Fibroblast of lung (primary cell): ENCODE measurements around the gene MCEMP1. TPM values are rescaled to one million over a fixed set of nuclear protein-coding genes. Genes with fewer than 3 reads are reported as not detected.

Experiments used
- DNase-seq, 2 donors: peaks; one replicate each; pipeline versions ENCODE4 v3.0.0 to v3.0.0-alpha.2; 2010; ENCODE audit warnings: low read depth in 2 of 2
- H2AFZ ChIP-seq: 2 replicates; pipeline ENCODE4 v1.5.1; 2012; ENCODE audit warnings: low read length, control low read depth, inconsistent platforms
- H3K27ac ChIP-seq: 2 replicates; pipeline ENCODE4 v1.5.1; 2011; ENCODE audit warnings: low read length, control low read depth; ENCODE audit not compliant: insufficient read depth
- H3K27me3 ChIP-seq: 2 replicates; pipeline ENCODE4 v1.5.1; 2011; ENCODE audit warnings: mild to moderate bottlenecking, low read length; ENCODE audit not compliant: control insufficient read depth, insufficient read depth
- H3K36me3 ChIP-seq: 2 replicates; pipeline ENCODE4 v1.5.1; 2011; ENCODE audit warnings: low read length; ENCODE audit not compliant: control insufficient read depth, insufficient read depth
- H3K4me1 ChIP-seq: 2 replicates; pipeline ENCODE4 v1.5.1; 2011; ENCODE audit warnings: low read length; ENCODE audit not compliant: control insufficient read depth, insufficient read depth; ENCODE audit errors: extremely low read depth
- H3K4me2 ChIP-seq: 2 replicates; pipeline ENCODE4 v1.5.1; 2011; ENCODE audit warnings: low read length, control low read depth; ENCODE audit not compliant: insufficient read depth; ENCODE audit errors: extremely low read depth
- H3K4me3 ChIP-seq, 4 experiments: fragments of 200-600 bp in 1 of 4; sonication (generic) in 1 of 4; replicated peaks in 1 of 4; 2 replicates each; pipeline ENCODE4 v1.5.1; 2011 to 2016; ENCODE audit warnings: low read length in 4 of 4, low read depth in 3 of 4, mild to moderate bottlenecking in 3 of 4, control low read depth in 2 of 4, inconsistent platforms in 1 of 4, mixed read lengths in 1 of 4; ENCODE audit not compliant: insufficient read depth in 1 of 4; ENCODE audit errors: control extremely low read depth in 1 of 4
- H3K79me2 ChIP-seq: 2 replicates; pipeline ENCODE4 v1.5.1; 2012; ENCODE audit warnings: mild to moderate bottlenecking, low read length, inconsistent platforms; ENCODE audit not compliant: control insufficient read depth, insufficient read depth
- H3K9ac ChIP-seq: 2 replicates; pipeline ENCODE4 v1.5.1; 2011; ENCODE audit warnings: mild to moderate bottlenecking, low read length, control low read depth; ENCODE audit not compliant: insufficient read depth
- H3K9me3 ChIP-seq: 2 replicates; pipeline ENCODE4 v1.5.1; 2012; ENCODE audit warnings: low read depth, low read length; ENCODE audit not compliant: control insufficient read depth, insufficient read depth
- H4K20me1 ChIP-seq: 2 replicates; pipeline ENCODE4 v1.5.1; 2011; ENCODE audit warnings: low read length; ENCODE audit not compliant: control insufficient read depth, insufficient read depth; ENCODE audit errors: extremely low read depth
- EZH2 ChIP-seq: IDR thresholded peaks from 2 replicates; pipeline ENCODE4 v1.5.1; 2012; ENCODE audit warnings: low read length, control low read depth, mild to moderate bottlenecking; ENCODE audit errors: missing control alignments
- polyA plus RNA-seq, 2 donors: library from polyadenylated mRNA; depleted of rRNA in 1 of 2; stranded (reverse) in 1 of 2; unstranded in 1 of 2; fragments of >200 nt; gene quantifications; 2 replicates each; pipeline ENCODE4 v1.2.1, GENCODE V29; 2011 to 2012; ENCODE audit warnings: missing spikeins in 1 of 2
- total RNA-seq: library from RNA; depleted of rRNA; stranded (reverse); fragments of >200 nt; gene quantifications from 2 replicates; pipeline ENCODE4 v1.2.1, GENCODE V29; 2014
- TF ChIP-seq, protein P1 (sequence below), 2 donors: IDR thresholded peaks in 1 of 2; conservative IDR thresholded peaks in 1 of 2; 1 replicate in 1 of 2; 2 replicates in 1 of 2; pipeline ENCODE4 v1.5.1; 2011 to 2012; ENCODE audit warnings: low read length in 2 of 2, control low read depth in 1 of 2, inconsistent platforms in 1 of 2, low read depth in 1 of 2, mild to moderate bottlenecking in 1 of 2

Gene MCEMP1
- total and polyA plus RNA-seq, 2 donors (not counting 1 experiment from before 2014, with no cell fraction given): not detected

GRCh38 chr19:7694499-7694898 is 17.6 kb downstream of the MCEMP1 start:
- no peak overlapping the region for H2AFZ ChIP-seq
- H3K9me3 ChIP-seq: no peaks in the 10 kb centered on the region
- no peaks in the 10 kb centered on the region for H3K79me2 ChIP-seq
- no peaks in the 10 kb centered on the region for H3K4me1 ChIP-seq
- no peak for DNase-seq
- no peaks in the 10 kb centered on the region for H3K36me3 ChIP-seq
- no peak overlapping the region for H3K9ac ChIP-seq
- H3K27ac ChIP-seq: no peak overlapping the region
- no peaks in the 10 kb centered on the region for H4K20me1 ChIP-seq
- no peak overlapping the region for H3K4me2 ChIP-seq
- TF ChIP-seq, protein P1, sequence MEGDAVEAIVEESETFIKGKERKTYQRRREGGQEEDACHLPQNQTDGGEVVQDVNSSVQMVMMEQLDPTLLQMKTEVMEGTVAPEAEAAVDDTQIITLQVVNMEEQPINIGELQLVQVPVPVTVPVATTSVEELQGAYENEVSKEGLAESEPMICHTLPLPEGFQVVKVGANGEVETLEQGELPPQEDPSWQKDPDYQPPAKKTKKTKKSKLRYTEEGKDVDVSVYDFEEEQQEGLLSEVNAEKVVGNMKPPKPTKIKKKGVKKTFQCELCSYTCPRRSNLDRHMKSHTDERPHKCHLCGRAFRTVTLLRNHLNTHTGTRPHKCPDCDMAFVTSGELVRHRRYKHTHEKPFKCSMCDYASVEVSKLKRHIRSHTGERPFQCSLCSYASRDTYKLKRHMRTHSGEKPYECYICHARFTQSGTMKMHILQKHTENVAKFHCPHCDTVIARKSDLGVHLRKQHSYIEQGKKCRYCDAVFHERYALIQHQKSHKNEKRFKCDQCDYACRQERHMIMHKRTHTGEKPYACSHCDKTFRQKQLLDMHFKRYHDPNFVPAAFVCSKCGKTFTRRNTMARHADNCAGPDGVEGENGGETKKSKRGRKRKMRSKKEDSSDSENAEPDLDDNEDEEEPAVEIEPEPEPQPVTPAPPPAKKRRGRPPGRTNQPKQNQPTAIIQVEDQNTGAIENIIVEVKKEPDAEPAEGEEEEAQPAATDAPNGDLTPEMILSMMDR (conservative IDR thresholded peaks at IDR 0.05 in 1 of 2, IDR thresholded peaks at IDR 0.05 in 1 of 2; ENCODE audit: low read depth in 1 of 2, low read length in 2 of 2): no peak
- no peak for TF ChIP-seq EZH2
- H3K27me3 ChIP-seq: no peaks in the 10 kb centered on the region
- no peak overlapping the region for H3K4me3 ChIP-seq

- no peak overlapping the region for H2AFZ ChIP-seq
- H3K9me3 ChIP-seq: no peaks in the 10 kb centered on the region
- H3K27ac ChIP-seq: no peak overlapping the region
- H3K27me3 ChIP-seq: no peaks in the 10 kb centered on the region
- H3K79me2 ChIP-seq: no peaks in the 10 kb centered on the region
- no peak overlapping the region for H3K4me2 ChIP-seq
- H3K36me3 ChIP-seq: no peaks in the 10 kb centered on the region
- no peak overlapping the region for H3K9ac ChIP-seq
- no peaks in the 10 kb centered on the region for H4K20me1 ChIP-seq
- TF ChIP-seq EZH2: no peak
- TF ChIP-seq, protein P1 (conservative IDR thresholded peaks at IDR 0.05 in 1 of 2, IDR thresholded peaks at IDR 0.05 in 1 of 2; ENCODE audit: low read depth in 1 of 2, low read length in 2 of 2): no peak
- H3K4me3 ChIP-seq: no peak overlapping the region
- no peaks in the 10 kb centered on the region for H3K4me1 ChIP-seq
- DNase-seq: no peak
Observed at GRCh38 chr19:7697721-7698287, 20.9 kb downstream of the MCEMP1 start.

DNA sequence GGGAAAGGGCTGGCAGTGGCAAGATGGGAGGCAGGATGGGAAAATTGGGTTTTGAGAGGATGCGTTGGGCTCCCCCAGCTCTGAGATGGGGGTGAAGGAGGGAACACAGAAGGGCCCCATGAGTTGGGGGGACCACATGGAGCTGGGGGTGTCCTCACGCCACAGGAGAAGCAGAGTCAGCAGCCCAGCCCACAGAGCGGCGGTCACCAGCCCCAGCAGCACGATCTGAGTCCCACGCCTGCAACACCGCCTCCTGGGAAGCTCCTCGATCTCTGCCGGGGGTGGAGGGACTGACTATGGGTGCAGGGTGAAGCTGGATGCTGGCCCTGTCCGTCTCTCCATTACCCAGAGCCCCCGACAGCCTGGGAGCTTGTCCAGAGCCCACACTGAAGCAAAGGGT is 21.7 kb downstream of the MCEMP1 start:
- Histone ChIP-seq H3K27me3 (no peaks in the 10 kb centered on the region), H3K4me3 (no peak overlapping the region), H3K9me3 (no peaks in the 10 kb centered on the region), H4K20me1 (no peaks in the 10 kb centered on the region), H3K4me2 (no peak overlapping the region), H3K27ac (no peak overlapping the region), H3K36me3 (no peaks in the 10 kb centered on the region), H2AFZ (no peak overlapping the region), H3K79me2 (no peaks in the 10 kb centered on the region), H3K9ac (no peak overlapping the region), H3K4me1 (no peaks in the 10 kb centered on the region)
- TF ChIP-seq, protein P1 (conservative IDR thresholded peaks at IDR 0.05 in 1 of 2, IDR thresholded peaks at IDR 0.05 in 1 of 2; ENCODE audit: low read depth in 1 of 2, low read length in 2 of 2): no peak
- no peak for TF ChIP-seq EZH2
- DNase-seq: no peak
